ENCODE measurements around the gene ANXA2R. TPM values are rescaled to one million over a fixed set of nuclear protein-coding genes. Genes with fewer than 3 reads are reported as not detected.

ANXA2R gene
- total RNA-seq, 1 experiment from 2014 or later = 0.20 TPM

GRCh38 chr5:43014522-43014921 lies 25.6 kb downstream of the ANXA2R start:
- no peak overlapping the region for H2BK5ac ChIP-seq (ENCODE audit: insufficient read length, low read length)
- H3K4me2 ChIP-seq (ENCODE audit: insufficient read depth, insufficient read length, low read length) = no peak overlapping the region
- H3K56ac ChIP-seq (ENCODE audit: insufficient read length, low read depth, low read length) = no peak overlapping the region
- no peak overlapping the region for H4K91ac ChIP-seq (ENCODE audit: insufficient read length, low read depth, low read length)
- no peak overlapping the region for H4K8ac ChIP-seq (replicated peaks; ENCODE audit: insufficient read length, low read depth, low read length)
- no peak overlapping the region for H3K27ac ChIP-seq (ENCODE audit: insufficient read length, low read depth, low read length)
- H2BK12ac ChIP-seq (ENCODE audit: insufficient read length, low read depth, low read length) = no peak overlapping the region
- Mint-ChIP-seq H3K27ac (no peak overlapping the region), H3K4me3 (no peak overlapping the region), H3K9me3 (peaks cover 2 to 3% of the 10 kb centered on the region in 2 experiments; a peak in 2 of 5 replicates), H3K27me3 (ENCODE audit: low read depth) (peaks cover 99% of the 10 kb centered on the region), H3K4me1 (peaks cover 39% of the 10 kb centered on the region in 2 experiments), H3K36me3 (ENCODE audit: insufficient read depth in 1 of 3, low read depth in 3 of 3) (no peaks in the 10 kb centered on the region)
- no peak overlapping the region for H3K9ac ChIP-seq (ENCODE audit: extremely low read depth, insufficient read length, low read length)
- no peaks in the 10 kb centered on the region for H3K9me3 ChIP-seq (ENCODE audit: control insufficient read depth, low read depth, low read length)
- no peak overlapping the region for H3T11ph ChIP-seq (ENCODE audit: low read length)
- TF ChIP-seq CTCF (conservative IDR thresholded peaks at IDR 0.05) = no peak
- H4K5ac ChIP-seq (ENCODE audit: insufficient read length, low read depth, low read length) = no peak overlapping the region
- H3K79me1 ChIP-seq (ENCODE audit: insufficient read depth, low read depth, low read length, poor library complexity, severe bottlenecking) = no peaks in the 10 kb centered on the region
- H2BK15ac ChIP-seq (ENCODE audit: low read depth, low read length) = no peak overlapping the region
- peaks cover 7% of the 10 kb centered on the region for H3K4me1 ChIP-seq (ENCODE audit: insufficient read depth, low read length)
- peaks cover 12% of the 10 kb centered on the region for H3K23me2 ChIP-seq (ENCODE audit: insufficient read length, low read depth, low read length, poor library complexity, severe bottlenecking)
- no peak overlapping the region for H3K4ac ChIP-seq (ENCODE audit: low read depth, low read length)
- no peak overlapping the region for H3K23ac ChIP-seq (ENCODE audit: insufficient read length, low read depth, low read length)
- H2AFZ ChIP-seq (ENCODE audit: low read length) = no peak overlapping the region
- no peak overlapping the region for H2BK20ac ChIP-seq (ENCODE audit: low read depth, low read length, poor library complexity, severe bottlenecking)
- H2AK5ac ChIP-seq (ENCODE audit: insufficient read length, low read length) = no peak overlapping the region
- H4K20me1 ChIP-seq (ENCODE audit: control insufficient read depth, insufficient read depth, insufficient read length) = no peaks in the 10 kb centered on the region
- no peak overlapping the region for H2BK120ac ChIP-seq (ENCODE audit: low read depth, low read length, poor library complexity, severe bottlenecking)
- no peak overlapping the region for H3K18ac ChIP-seq (ENCODE audit: insufficient read length, low read depth, low read length)
- no peaks in the 10 kb centered on the region for H3K79me2 ChIP-seq (ENCODE audit: insufficient read depth, low read length)
- H3K14ac ChIP-seq (ENCODE audit: insufficient read depth, low read length) = no peak overlapping the region
- peaks cover 54% of the 10 kb centered on the region for H3K27me3 ChIP-seq (ENCODE audit: insufficient read depth, low read length)
- no peak for DNase-seq

Measured in H9 (cell line).